ENCODE results near the gene SPRY4. TPM values are rescaled to one million over a fixed set of nuclear protein-coding genes. Genes with fewer than 3 reads are reported as not detected.

SPRY4 gene
- total RNA-seq, 2 experiments from 2014 or later, result 0.09 to 0.14 TPM

DNA sequence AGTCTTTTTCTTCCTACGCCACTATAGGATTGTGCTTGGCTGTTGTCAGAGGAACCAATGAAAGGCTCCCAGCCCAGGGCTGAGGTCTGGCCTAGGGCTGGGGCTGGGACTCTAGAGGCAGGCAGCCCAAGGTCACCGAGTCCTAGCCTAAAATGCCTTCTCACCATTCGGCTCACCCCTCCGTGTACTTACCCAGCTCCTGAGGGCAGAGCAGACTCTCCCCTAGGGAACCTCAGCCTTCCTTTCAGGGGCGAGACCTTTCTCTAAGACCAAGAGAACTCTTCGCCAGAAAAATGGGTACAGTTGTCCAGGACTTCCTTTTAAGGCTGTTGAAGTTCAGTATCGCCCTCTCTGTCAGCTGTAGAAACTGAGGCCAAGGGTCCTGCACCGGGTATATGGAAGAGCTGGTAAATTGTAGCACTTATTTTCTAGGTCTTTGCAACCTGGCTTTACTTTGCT, 1.7 kb upstream of the SPRY4 start:
- H3K4me3 Mint-ChIP-seq, result no peak overlapping the region
- peaks cover 10% of the 10 kb centered on the region for H3K4me1 Mint-ChIP-seq
- H3K27me3 Mint-ChIP-seq, result peaks cover 62% of the 10 kb centered on the region
- no peak overlapping the region for H3K27ac Mint-ChIP-seq
- H3K9me3 Mint-ChIP-seq (ENCODE audit: low read depth), result no peaks in the 10 kb centered on the region
- CTCF ChIA-PET, result interaction anchor here (1.1 kb wide), 1 partner anchor 26 kb away, joined by 3 read pairs; no protein-coding TSS in a partner anchor
- DNase-seq (no peak), ATAC-seq (no peak)
- H3K36me3 Mint-ChIP-seq, result no peaks in the 10 kb centered on the region

DNA sequence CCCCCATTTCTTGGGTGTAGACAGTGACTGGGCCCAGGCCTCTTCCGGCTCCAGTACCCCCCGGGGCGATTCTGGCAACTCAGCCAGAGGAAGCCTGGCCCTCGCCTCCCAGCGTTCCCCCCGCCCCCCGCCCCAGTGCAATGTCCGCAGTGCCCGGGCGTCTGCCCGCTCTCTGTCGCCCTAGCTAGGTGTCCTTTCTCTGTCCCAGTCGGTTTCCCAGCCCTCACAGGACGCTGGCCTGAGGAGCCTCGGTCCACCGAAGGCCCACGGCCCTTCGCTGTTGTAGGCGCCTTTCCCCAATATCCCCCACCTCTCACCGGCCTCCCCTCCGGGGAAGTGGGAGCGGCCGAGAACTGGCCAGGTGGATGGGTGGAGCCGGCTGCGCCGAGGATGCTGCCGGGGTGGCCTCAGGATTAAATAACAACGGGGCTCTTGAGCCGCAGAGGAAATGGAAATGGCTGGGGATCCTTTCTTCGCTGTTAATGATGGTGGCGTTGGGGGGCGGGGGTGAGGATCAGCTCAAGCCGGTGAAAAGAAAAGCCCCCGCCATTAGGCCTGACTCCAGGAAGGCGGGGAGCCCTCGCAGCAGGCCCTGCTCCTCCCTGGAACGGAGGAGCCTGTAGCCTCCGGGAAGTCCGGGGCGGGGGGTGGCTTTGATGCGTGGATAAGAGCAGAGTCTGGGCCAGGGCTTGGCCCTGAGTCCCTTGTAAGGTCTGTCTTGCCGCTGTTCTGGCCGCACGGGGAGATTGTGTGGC, 1.1 kb upstream of the SPRY4 start:
- Mint-ChIP-seq H3K36me3 (no peaks in the 10 kb centered on the region), H3K4me3 (peak overlapping the region; percentile 70), H3K4me1 (peaks cover 10% of the 10 kb centered on the region), H3K27ac (no peak overlapping the region), H3K9me3 (ENCODE audit: low read depth) (no peaks in the 10 kb centered on the region), H3K27me3 (peaks cover 66% of the 10 kb centered on the region)
- no peak for DNase-seq
- no peak for ATAC-seq
- CTCF ChIA-PET, result no interaction called here

DNA sequence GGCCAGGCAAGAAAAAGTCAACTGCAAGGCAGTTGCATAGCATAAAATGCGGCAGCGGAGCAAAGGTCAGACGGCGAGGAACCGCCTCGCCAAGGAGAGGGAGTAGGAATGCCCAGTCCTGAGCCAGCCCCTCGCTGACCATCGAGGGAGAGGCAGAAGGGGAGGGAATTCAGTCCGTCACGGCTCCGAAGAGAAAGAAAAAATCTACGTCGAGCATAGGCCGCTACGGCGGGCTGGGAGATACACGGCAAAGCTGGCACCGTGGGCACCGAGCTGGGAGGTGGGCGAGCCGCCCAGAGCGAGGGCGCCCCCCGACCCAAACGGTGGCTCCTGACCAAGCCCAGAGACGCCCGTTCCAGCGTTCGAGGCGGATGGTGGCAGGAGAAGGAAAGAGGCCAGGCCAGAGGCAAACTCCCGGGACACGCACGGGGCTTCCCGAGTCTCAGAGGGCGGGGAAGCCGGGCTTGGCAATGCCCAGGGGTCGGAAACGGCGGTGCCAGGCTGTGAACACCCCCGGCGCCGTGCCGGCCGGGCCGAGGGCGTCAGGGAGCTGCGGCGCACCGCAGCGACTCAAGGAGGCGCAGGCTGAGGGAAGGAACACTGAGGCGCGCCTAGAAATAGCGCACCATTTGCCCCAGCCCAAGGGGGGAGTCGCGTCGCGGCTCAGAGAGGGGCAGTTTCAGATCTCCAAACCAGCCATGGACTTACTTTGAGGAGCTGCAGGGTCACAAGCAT, 518 bp downstream of the SPRY4 start:
- peak overlapping the region; percentile 70 for H3K4me3 Mint-ChIP-seq
- H3K9me3 Mint-ChIP-seq (ENCODE audit: low read depth), result no peaks in the 10 kb centered on the region
- CTCF ChIA-PET, result interaction anchor here (0.9 to 1.2 kb wide), 3 partner anchors 10 to 108 kb away, joined by 3 to 4 read pairs (median 4); no protein-coding TSS in a partner anchor
- no peaks in the 10 kb centered on the region for H3K36me3 Mint-ChIP-seq
- H3K27ac Mint-ChIP-seq, result peak overlapping the region; percentile 40
- H3K27me3 Mint-ChIP-seq, result peaks cover 73% of the 10 kb centered on the region
- peaks cover 10% of the 10 kb centered on the region for H3K4me1 Mint-ChIP-seq
- peak; percentile 59 for ATAC-seq
- DNase-seq, result no peak

DNA sequence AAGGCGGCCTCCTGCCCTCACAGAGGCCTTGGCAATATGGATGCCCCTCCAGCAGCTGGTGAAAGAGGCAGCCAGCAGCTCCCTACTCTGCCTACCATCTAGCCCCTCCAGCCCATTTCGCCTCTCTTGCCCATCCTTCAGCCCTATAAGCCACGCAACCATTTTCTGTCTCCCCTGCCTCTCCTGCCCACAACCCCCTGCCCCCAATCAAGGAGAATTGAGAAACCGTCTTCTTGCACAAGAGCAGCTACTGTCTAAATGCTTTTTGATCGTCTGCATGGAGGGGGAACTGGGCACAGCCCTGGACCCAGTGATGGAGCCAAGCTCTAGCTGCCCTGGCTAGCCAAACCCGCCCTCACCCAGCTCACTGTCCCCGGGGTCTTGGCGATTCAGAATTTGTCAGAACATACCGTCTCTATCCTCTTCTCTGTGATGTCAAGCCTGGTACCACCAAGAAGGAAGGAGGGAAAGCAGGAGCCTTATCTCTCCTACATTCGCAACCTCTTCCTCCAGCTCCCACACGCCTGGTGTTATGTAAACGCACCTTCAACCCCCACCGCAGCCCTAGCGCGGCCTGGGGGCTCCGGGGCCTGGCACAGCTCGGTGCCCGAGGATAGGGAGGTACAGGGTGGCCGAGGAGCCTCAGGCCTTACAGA, 1.2 kb downstream of the SPRY4 start:
- Mint-ChIP-seq H3K4me1 (peaks cover 12% of the 10 kb centered on the region), H3K9me3 (ENCODE audit: low read depth) (no peaks in the 10 kb centered on the region), H3K27me3 (peaks cover 71% of the 10 kb centered on the region), H3K4me3 (peak overlapping the region; percentile 70), H3K27ac (peak overlapping the region; percentile 40), H3K36me3 (no peaks in the 10 kb centered on the region)
- ATAC-seq (no peak), DNase-seq (no peak)
- CTCF ChIA-PET, result no interaction called here

DNA sequence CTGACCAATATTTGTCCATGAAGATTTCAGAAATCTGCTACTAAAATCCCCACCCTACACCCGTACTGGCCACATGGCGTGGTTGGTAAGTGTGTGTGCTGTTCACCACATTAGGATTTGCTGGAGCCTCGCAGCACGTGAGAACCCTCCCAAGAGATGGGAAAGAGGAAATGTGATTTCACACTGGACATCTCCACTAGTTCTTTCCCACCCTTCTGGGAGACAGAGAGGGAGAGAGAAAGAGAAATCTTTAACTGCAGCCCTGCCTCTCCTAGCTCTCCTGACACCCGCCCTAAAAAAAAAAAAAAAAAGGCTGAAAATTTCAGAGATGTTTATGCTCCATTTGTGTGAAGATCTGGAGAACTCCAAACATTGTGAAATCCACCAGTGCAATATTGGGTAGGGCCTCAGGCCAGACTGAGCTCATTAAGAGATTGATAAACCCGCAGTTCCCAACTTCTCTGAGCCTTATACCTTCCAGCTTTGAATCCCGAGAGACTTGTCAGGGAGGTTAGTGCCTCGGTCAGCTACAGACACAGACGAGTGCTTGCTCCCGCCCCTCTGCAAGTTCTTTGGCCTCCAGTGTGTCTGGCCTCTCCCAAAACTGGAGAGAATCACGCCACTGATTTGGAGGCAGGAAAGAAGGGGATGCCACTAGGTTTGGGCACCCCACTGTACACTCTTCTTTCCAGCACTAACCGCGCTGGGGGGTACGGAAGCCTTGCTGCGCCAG, 1.9 kb downstream of the SPRY4 start:
- CTCF ChIA-PET, result interaction anchor here (0.5 kb wide), 1 partner anchor 872 kb away, joined by 3 read pairs; no protein-coding TSS in a partner anchor
- H3K27ac Mint-ChIP-seq, result no peak overlapping the region
- ATAC-seq (no peak), DNase-seq (no peak)
- peaks cover 68% of the 10 kb centered on the region for H3K27me3 Mint-ChIP-seq
- peaks cover 12% of the 10 kb centered on the region for H3K4me1 Mint-ChIP-seq
- no peaks in the 10 kb centered on the region for H3K36me3 Mint-ChIP-seq
- no peaks in the 10 kb centered on the region for H3K9me3 Mint-ChIP-seq (ENCODE audit: low read depth)
- no peak overlapping the region for H3K4me3 Mint-ChIP-seq

DNA sequence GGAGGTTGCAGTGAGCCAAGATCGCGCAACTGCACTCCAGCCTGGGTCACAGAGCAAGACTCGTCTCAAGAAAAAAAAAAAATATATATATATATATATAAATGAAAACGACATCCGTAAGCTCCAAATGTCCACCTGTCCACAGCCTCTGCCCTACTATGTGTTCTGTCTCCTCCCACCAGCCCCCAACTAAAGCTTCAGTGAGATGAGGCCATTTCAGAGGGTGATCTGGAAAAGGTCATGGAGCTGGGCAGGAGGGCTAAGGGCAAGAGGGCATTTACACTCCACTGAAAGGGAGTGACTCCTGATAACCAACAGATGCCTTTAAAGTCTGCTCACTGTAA, 2.4 kb downstream of the SPRY4 start:
- H3K36me3 Mint-ChIP-seq, result no peaks in the 10 kb centered on the region
- H3K27me3 Mint-ChIP-seq, result peaks cover 63% of the 10 kb centered on the region
- CTCF ChIA-PET, result interaction anchor here (0.5 kb wide), 1 partner anchor 872 kb away, joined by 3 read pairs; no protein-coding TSS in a partner anchor
- ATAC-seq (no peak), DNase-seq (no peak)
- no peak overlapping the region for H3K27ac Mint-ChIP-seq
- peaks cover 12% of the 10 kb centered on the region for H3K4me1 Mint-ChIP-seq
- H3K9me3 Mint-ChIP-seq (ENCODE audit: low read depth), result no peaks in the 10 kb centered on the region
- H3K4me3 Mint-ChIP-seq, result no peak overlapping the region

DNA sequence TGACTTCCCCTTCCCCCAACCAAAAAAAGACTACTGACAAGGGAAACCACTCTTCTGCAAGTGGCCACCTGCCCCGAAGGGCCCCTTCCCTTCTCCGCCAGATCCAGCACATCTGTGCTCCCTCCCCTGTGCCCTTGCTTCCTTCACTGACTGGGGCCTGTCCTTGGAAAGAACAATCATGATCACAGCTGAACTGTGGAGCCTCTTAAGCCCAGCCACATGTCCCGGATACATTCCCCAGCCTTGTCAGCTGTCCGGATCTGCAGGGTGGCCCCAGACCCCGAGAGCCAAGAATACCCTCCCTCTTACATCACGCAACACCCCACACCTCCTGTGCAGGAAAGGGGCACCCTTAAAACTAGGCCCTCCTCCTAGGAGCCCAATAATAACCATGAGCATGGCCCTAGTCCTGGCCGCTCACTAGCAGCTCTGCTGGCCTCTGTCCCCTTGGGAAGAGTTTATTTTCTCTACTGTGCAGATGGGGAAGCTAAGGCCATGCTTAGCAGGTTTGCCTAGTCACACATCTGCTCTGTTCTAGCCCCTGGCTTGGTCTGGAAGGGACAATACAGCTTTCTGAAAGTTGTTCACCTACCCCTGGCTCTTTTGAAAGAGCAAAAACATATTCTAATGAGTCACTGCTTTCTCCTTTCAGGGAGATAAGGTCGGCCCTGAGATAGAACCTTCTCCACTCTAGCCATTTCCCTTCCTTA, 3.8 kb downstream of the SPRY4 start:
- no peaks in the 10 kb centered on the region for H3K9me3 Mint-ChIP-seq (ENCODE audit: low read depth)
- peaks cover 14% of the 10 kb centered on the region for H3K4me1 Mint-ChIP-seq
- DNase-seq (no peak), ATAC-seq (no peak)
- H3K27me3 Mint-ChIP-seq, result peaks cover 49% of the 10 kb centered on the region
- H3K36me3 Mint-ChIP-seq, result no peaks in the 10 kb centered on the region
- no peak overlapping the region for H3K4me3 Mint-ChIP-seq
- H3K27ac Mint-ChIP-seq, result no peak overlapping the region
- CTCF ChIA-PET, result no interaction called here

DNA sequence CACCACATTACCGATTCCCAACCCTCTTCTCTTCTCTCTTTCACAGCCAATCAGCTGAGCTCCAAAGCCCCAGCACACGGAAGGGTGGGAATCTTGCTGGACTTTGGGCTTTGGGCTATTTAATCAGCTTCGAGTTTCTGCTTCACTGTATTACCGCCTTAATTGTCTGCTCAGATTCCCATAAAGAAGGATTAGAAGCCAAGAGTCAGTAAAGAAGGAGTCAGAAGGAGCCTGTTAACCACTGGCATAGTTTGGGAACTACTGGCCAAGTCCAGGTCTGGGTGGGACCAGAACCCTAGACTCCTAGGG, 4.4 kb downstream of the SPRY4 start:
- ATAC-seq (no peak), DNase-seq (no peak)
- Mint-ChIP-seq H3K4me3 (no peak overlapping the region), H3K36me3 (no peaks in the 10 kb centered on the region), H3K4me1 (peaks cover 15% of the 10 kb centered on the region), H3K9me3 (ENCODE audit: low read depth) (no peaks in the 10 kb centered on the region), H3K27me3 (peaks cover 49% of the 10 kb centered on the region), H3K27ac (no peak overlapping the region)
- CTCF ChIA-PET, result interaction anchor here (0.6 kb wide), 1 partner anchor 1057 kb away, joined by 3 read pairs; no protein-coding TSS in a partner anchor

DNA sequence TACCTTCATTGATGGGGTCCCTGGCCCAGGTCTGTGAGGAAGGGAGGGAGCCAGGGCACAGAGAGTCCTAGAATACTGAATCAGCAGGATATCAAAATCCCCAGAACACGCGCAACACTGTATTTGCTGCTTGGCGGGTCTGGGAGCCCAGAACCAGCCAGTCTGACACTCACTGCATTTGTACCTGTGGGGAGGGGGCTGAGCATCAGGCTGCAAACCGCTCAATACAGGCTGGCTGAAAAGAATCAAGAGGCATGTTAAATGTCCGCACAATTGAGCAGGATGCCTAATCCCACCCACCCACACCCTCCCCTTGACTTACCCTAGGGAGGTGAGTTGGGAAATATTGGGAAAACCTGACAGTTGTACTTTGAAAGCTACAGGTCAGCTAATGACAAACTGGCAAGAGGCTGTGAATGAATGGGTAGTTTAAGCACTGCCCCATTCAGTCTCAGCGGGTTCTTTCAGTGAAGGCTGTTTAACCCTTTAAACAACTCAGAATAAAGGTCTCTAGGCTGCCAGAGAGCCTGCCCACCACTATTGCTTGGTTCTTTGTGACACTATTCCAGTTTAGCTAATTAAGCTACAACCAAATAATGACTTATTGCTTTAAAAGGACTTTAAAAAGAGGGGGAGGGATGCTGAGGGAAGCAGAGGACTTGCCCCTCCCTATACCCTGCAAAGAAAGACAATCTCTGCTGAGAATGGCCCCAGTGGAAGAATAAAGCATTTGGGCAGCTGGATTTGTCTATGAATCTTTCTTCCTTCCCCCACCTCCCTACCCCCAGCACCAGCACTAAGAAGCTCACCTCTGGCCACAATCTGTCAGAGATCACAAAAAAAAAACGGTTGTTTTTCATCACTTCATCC, 5.0 kb downstream of the SPRY4 start:
- CTCF ChIA-PET, result interaction anchor here (0.6 kb wide), 1 partner anchor 1056 kb away, joined by 3 read pairs; no protein-coding TSS in a partner anchor
- H3K4me1 Mint-ChIP-seq, result peaks cover 13% of the 10 kb centered on the region
- ATAC-seq, result no peak
- DNase-seq, result no peak
- H3K4me3 Mint-ChIP-seq, result no peak overlapping the region
- no peak overlapping the region for H3K27ac Mint-ChIP-seq
- H3K36me3 Mint-ChIP-seq, result no peaks in the 10 kb centered on the region
- H3K27me3 Mint-ChIP-seq, result peaks cover 44% of the 10 kb centered on the region
- H3K9me3 Mint-ChIP-seq (ENCODE audit: low read depth), result no peaks in the 10 kb centered on the region

DNA sequence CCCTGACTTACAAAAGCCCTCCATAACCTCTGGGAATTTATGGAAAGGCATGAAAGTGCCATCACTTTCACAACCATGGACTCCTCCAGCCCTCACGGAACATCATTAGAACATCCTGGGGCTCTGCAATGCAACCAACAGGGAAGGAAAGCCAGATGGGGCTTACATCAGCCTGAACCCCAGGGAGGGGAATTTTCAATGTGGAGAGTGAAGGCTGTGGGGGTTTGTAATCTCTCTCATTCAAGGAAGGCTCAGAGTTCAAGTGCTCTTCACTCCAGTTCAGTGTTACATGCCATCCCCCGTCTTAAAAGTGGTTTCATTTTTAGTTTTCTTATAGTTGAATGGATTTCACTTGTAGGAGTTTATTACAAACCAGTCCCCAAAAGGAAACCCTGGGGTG, 5.7 kb downstream of the SPRY4 start:
- Mint-ChIP-seq H3K4me1 (peaks cover 12% of the 10 kb centered on the region), H3K27ac (no peak overlapping the region), H3K36me3 (no peaks in the 10 kb centered on the region), H3K4me3 (no peak overlapping the region), H3K9me3 (ENCODE audit: low read depth) (no peaks in the 10 kb centered on the region), H3K27me3 (peaks cover 40% of the 10 kb centered on the region)
- CTCF ChIA-PET, result no interaction called here
- no peak for ATAC-seq
- no peak for DNase-seq

DNA sequence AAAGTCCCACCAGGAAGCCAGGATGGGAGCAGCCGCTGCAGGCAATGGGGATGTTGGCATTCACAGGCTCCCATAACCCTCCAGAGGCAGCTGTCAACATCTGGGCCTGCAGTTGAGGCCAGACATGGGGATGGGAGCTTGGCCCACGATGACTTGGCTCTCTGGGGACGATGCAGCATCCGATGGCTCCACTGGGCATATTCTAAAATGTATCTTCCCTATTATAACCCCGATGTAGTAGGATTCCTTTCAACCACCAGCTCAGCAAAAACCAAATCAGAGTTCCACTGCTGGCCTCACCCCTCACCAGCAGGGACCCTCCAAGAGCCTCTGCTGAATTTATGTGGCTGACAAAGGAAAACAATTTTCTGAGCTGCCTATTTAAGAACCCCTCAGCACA, 7.1 kb downstream of the SPRY4 start:
- H3K4me1 Mint-ChIP-seq, result peaks cover 7% of the 10 kb centered on the region
- H3K27ac Mint-ChIP-seq, result no peak overlapping the region
- H3K27me3 Mint-ChIP-seq, result peaks cover 27% of the 10 kb centered on the region
- H3K9me3 Mint-ChIP-seq (ENCODE audit: low read depth), result no peaks in the 10 kb centered on the region
- H3K36me3 Mint-ChIP-seq, result no peaks in the 10 kb centered on the region
- no peak for ATAC-seq
- CTCF ChIA-PET, result no interaction called here
- no peak overlapping the region for H3K4me3 Mint-ChIP-seq
- DNase-seq, result no peak

DNA sequence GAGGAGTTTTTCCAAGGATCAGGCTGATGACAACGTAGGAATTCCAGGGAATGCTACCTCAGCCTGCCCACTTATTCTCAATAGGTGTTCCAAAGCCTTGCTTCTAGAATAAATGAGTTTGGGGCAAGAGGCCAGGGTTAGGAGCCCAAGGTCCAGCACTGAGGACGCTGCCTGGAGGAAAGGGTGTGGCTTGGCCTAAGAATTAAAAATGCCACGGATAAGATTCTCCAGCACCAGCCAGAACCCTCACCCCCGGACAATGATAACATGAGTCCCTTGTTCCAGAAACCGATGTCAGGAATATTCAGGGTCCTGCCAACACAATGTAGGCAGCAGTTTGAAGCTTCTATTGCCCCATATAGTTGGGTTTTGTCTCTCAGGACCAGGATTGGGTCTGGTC, 7.6 kb downstream of the SPRY4 start:
- H3K4me3 Mint-ChIP-seq, result no peak overlapping the region
- ATAC-seq, result no peak
- peaks cover 7% of the 10 kb centered on the region for H3K4me1 Mint-ChIP-seq
- H3K36me3 Mint-ChIP-seq, result no peaks in the 10 kb centered on the region
- peaks cover 22% of the 10 kb centered on the region for H3K27me3 Mint-ChIP-seq
- CTCF ChIA-PET, result no interaction called here
- DNase-seq, result no peak
- H3K27ac Mint-ChIP-seq, result no peak overlapping the region
- H3K9me3 Mint-ChIP-seq (ENCODE audit: low read depth), result no peaks in the 10 kb centered on the region
